Measurements from ENCODE around the gene KPNA4. TPM values are rescaled to one million over a fixed set of nuclear protein-coding genes. Genes with fewer than 3 reads are reported as not detected.

KPNA4 gene
- polyA plus RNA-seq, 2 of the 4 experiments (the other 2 are of a cell fraction): 35.0 to 36.5 TPM

GRCh38 chr3:160472344-160472743, 93.0 kb downstream of the KPNA4 start:
- no peak overlapping the region for H3K4me2 ChIP-seq
- H3K4me3 ChIP-seq: no peak overlapping the region
- DNase-seq (ENCODE audit: low read depth in 1 of 2, low spot score in 1 of 2) (no peak), FAIRE-seq (no peak), ATAC-seq (no peak)
- H3K4me1 ChIP-seq: 0 out of 3 replicates have a peak, but pooled peaks cover 4% of the 10 kb centered on the region
- ChIA-PET CTCF (interaction anchor here (0.6 kb wide), 1 partner anchor 739 kb away, joined by 4 read pairs; no protein-coding TSS in a partner anchor), POLR2A (no interaction called here)
- peaks cover 30% of the 10 kb centered on the region for H3K9me3 ChIP-seq
- TF ChIP-seq MAX (IDR thresholded peaks at IDR 0.05): no peak
- no peak for TF ChIP-seq HOXA7 (CRISPR knock-in tag; IDR thresholded peaks at IDR 0.05)
- no peak for TF ChIP-seq EHMT2 (IDR thresholded peaks at IDR 0.05; ENCODE audit: low read depth)
- no peak for TF ChIP-seq MAZ (IDR thresholded peaks at IDR 0.05; ENCODE audit: borderline replicate concordance, low read depth, low read length)
- no peak for TF ChIP-seq JUNB (IDR thresholded peaks at IDR 0.05)
- no peak for TF ChIP-seq RNF2 (IDR thresholded peaks at IDR 0.05; ENCODE audit: borderline replicate concordance, low read depth)
- no peak for TF ChIP-seq POLR2AphosphoS2 (conservative IDR thresholded peaks at IDR 0.05; ENCODE audit: low read length)
- no peak for TF ChIP-seq MAFK (IDR thresholded peaks at IDR 0.05; ENCODE audit: partially characterized antibody)
- TF ChIP-seq BCL3 (IDR thresholded peaks at IDR 0.05): no peak
- TF ChIP-seq FOXS1 (CRISPR knock-in tag; IDR thresholded peaks at IDR 0.05): no peak
- no peak overlapping the region for H3K27ac ChIP-seq
- WGBS (ENCODE audit: missing lambda C conversion rate): 5% methylated on average over 2 of the region's 2 CpGs

- CTCF ChIA-PET: interaction anchor here (0.6 kb wide), 1 partner anchor 738 kb away, joined by 4 read pairs; no protein-coding TSS in a partner anchor
- 0 out of 3 replicates have a peak, but pooled peaks cover 4% of the 10 kb centered on the region for H3K4me1 ChIP-seq
- FAIRE-seq (no peak), DNase-seq (ENCODE audit: low read depth in 1 of 2, low spot score in 1 of 2) (no peak), ATAC-seq (no peak)
- WGBS (ENCODE audit: missing lambda C conversion rate): 7% methylated on average over 2 of the region's 2 CpGs
- peaks cover 30% of the 10 kb centered on the region for H3K9me3 ChIP-seq
- TF ChIP-seq USF2 (IDR thresholded peaks at IDR 0.05) (no peak), MAFK (IDR thresholded peaks at IDR 0.05; ENCODE audit: partially characterized antibody) (no peak), CBX8 (IDR thresholded peaks at IDR 0.05) (no peak), FOSB (CRISPR knock-in tag; IDR thresholded peaks at IDR 0.05) (no peak), ZNF302 (CRISPR knock-in tag; IDR thresholded peaks at IDR 0.05) (no peak), HOXA7 (CRISPR knock-in tag; IDR thresholded peaks at IDR 0.05) (no peak), SREBF2 (IDR thresholded peaks at IDR 0.05) (no peak), ATOH8 (CRISPR knock-in tag; IDR thresholded peaks at IDR 0.05; ENCODE audit: low read depth) (no peak), RAD21 (conservative IDR thresholded peaks at IDR 0.05 in 1 of 2, IDR thresholded peaks at IDR 0.05 in 1 of 2) (no peak), RCOR1 (IDR thresholded peaks at IDR 0.05; ENCODE audit: low read depth, low read length) (no peak), MAZ (IDR thresholded peaks at IDR 0.05; ENCODE audit: borderline replicate concordance, low read depth, low read length) (no peak), POLR2A (IDR thresholded peaks at IDR 0.05; ENCODE audit: low read length) (no peak), PBX3 (IDR thresholded peaks at IDR 0.05) (no peak), E2F6 (IDR thresholded peaks at IDR 0.05; ENCODE audit: borderline replicate concordance, low read depth) (no peak)
- POLR2A ChIA-PET: no interaction called here
- H3K4me2 ChIP-seq: no peak overlapping the region
- H3K4me3 ChIP-seq: no peak overlapping the region
- no peak overlapping the region for H3K27ac ChIP-seq
These were observed 93.5 kb downstream of the KPNA4 start for GRCh38 chr3:160471892-160472291.
